Left lung (tissue), 10 donors: ENCODE data around the gene CHD3. TPM values are rescaled to one million over a fixed set of nuclear protein-coding genes. Genes with fewer than 3 reads are reported as not detected.
A peak's percentile ranks its signal among the peaks of the same experiment; 100 is the strongest.

Source experiments
- ATAC-seq: fragments of 200-7000 bp; cut with Tn5 transposase; one replicate; pipeline ENCODE4 v1.9.1; 2020; ENCODE audit warnings: moderate library complexity
- DNase-seq, 4 donors: peaks; one replicate each; pipeline ENCODE4 v3.0.0-alpha.2; 2013 to 2020
- H3K27ac ChIP-seq, 2 donors: fragments of 200-600 bp; sonication (generic) in 1 of 2; one replicate each; pipeline versions ENCODE4 v1.5.0 to v1.8.0; 2020 to 2021
- H3K27me3 ChIP-seq, 2 donors: fragments of 200-600 bp; sonication (generic) in 1 of 2; one replicate each; pipeline versions ENCODE4 v1.5.0 to v1.8.0; 2020 to 2021
- H3K36me3 ChIP-seq, 2 donors: fragments of 200-600 bp; sonication (generic) in 1 of 2; one replicate each; pipeline versions ENCODE4 v1.5.0 to v1.8.0; 2020 to 2021
- H3K4me1 ChIP-seq, 2 donors: fragments of 200-600 bp; one replicate each; pipeline ENCODE4 v1.8.0; 2021
- H3K4me3 ChIP-seq, 2 donors: fragments of 200-600 bp; sonication (generic) in 1 of 2; one replicate each; pipeline versions ENCODE4 v1.5.0 to v1.8.0; 2020 to 2021; ENCODE audit warnings: mild to moderate bottlenecking in 1 of 2
- H3K9me3 ChIP-seq, 2 donors: fragments of 200-600 bp; sonication (generic) in 1 of 2; one replicate each; pipeline versions ENCODE4 v1.5.0 to v1.8.0; 2020 to 2021
- intact Hi-C, 2 donors: fragments of 100-400 bp; cut with DNase I; formaldehyde crosslinking; loops; one replicate each; pipeline versions ENCODE4 v1.11.2 to v1.14.2; 2022
- polyA plus RNA-seq, 6 donors: library from polyadenylated mRNA; unstranded; fragments of 120-200 nt; gene quantifications; one replicate each; pipeline ENCODE4 v1.2.1, GENCODE V29; 2013; ENCODE audit not compliant: insufficient read length in 6 of 6
- total RNA-seq, 2 donors: library from RNA; stranded (reverse); fragmentation: NEBNext Ultra II Directional; extraction: Animal tissue kit (Norgen Biotek cat#: 25700); gene quantifications; one replicate each; pipeline ENCODE4 v1.2.1, GENCODE V29; 2021
- TF ChIP-seq, protein P1 (sequence below), 2 donors: fragments of 200-600 bp; sonication (generic) in 1 of 2; IDR thresholded peaks; one replicate each; pipeline versions ENCODE4 v1.5.0 to v1.8.0; 2021; ENCODE audit warnings: antibody characterized with exemption in 2 of 2
- donor health status: DM: no; HTN: yes; CAD: no.
- donor health status: DM: no; HTN: no; CAD: no.

CHD3 gene
- total and polyA plus RNA-seq, 8 donors = 95.3 to 222 (median 202) TPM

DNA sequence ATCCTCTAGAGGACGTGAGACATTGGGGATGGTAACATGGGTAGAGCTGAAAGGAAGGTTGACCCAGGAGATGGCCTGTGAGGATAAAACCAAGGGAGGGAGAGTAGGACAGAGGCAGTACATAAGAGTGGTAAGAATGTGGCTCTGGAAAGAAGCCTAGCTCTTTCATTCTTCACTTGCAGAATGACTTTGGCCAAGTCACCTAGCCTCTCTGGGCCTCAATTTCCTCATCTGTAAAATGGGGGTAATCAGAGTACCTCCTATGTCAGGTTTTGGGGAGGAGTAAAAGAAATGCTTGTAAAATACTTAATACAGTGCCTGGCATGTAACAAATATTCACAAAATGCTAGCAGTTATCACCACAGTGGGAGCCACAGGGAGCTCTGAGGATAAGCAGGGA is 47.7 kb upstream of the CHD3 start:
- no peaks in the 10 kb centered on the region for H3K27me3 ChIP-seq
- no peaks in the 10 kb centered on the region for H3K9me3 ChIP-seq
- ATAC-seq (no peak), DNase-seq (no peak)
- TF ChIP-seq, protein P1, sequence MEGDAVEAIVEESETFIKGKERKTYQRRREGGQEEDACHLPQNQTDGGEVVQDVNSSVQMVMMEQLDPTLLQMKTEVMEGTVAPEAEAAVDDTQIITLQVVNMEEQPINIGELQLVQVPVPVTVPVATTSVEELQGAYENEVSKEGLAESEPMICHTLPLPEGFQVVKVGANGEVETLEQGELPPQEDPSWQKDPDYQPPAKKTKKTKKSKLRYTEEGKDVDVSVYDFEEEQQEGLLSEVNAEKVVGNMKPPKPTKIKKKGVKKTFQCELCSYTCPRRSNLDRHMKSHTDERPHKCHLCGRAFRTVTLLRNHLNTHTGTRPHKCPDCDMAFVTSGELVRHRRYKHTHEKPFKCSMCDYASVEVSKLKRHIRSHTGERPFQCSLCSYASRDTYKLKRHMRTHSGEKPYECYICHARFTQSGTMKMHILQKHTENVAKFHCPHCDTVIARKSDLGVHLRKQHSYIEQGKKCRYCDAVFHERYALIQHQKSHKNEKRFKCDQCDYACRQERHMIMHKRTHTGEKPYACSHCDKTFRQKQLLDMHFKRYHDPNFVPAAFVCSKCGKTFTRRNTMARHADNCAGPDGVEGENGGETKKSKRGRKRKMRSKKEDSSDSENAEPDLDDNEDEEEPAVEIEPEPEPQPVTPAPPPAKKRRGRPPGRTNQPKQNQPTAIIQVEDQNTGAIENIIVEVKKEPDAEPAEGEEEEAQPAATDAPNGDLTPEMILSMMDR (IDR thresholded peaks at IDR 0.05) = no peak
- H3K4me1 ChIP-seq = peaks cover 35 to 61% of the 10 kb centered on the region in 2 donors
- intact Hi-C loops = no loop called here
- H3K27ac ChIP-seq = peak overlapping the region; percentile 99 to 100
- H3K36me3 ChIP-seq = peaks cover 0 to 10% of the 10 kb centered on the region in 2 donors
- H3K4me3 ChIP-seq = peak overlapping the region; percentile 63 to 82

DNA sequence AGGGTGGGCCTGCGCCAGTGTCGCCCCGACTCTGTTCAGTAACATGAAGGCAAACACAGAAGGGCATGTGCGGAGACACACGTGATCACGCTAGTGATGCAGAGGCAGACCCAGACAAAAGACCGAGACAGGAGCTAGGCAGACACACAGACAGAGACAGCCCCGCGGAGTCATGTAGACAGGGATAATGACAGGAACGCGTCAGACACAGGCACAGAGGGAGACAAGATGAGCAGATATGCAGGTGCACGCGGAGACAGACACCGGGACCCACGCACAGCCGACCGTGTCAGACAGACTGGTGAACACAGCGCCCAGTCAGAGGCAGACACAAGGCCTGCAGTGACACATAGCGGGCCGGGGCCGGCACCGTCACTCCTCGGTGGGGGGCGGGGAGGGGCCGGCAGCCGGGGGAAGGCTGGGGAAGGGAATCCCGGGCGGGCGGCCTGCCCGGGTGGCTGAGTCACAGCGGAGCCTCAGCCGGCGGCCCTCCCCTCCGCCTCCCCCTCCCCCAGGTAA is 47.1 kb upstream of the CHD3 start:
- Histone ChIP-seq H3K36me3 (peaks cover 0 to 16% of the 10 kb centered on the region in 2 donors), H3K4me1 (peaks cover 35 to 62% of the 10 kb centered on the region in 2 donors), H3K27me3 (no peaks in the 10 kb centered on the region), H3K4me3 (peak overlapping the region; percentile 63 to 82), H3K9me3 (no peaks in the 10 kb centered on the region), H3K27ac (peak overlapping the region; percentile 99 to 100)
- intact Hi-C loops = no loop called here
- TF ChIP-seq, protein P1 (IDR thresholded peaks at IDR 0.05) = no peak
- ATAC-seq (peak; percentile 52), DNase-seq (peak in 3 of 4 donors; percentile 84 to 97 (median 92))

DNA sequence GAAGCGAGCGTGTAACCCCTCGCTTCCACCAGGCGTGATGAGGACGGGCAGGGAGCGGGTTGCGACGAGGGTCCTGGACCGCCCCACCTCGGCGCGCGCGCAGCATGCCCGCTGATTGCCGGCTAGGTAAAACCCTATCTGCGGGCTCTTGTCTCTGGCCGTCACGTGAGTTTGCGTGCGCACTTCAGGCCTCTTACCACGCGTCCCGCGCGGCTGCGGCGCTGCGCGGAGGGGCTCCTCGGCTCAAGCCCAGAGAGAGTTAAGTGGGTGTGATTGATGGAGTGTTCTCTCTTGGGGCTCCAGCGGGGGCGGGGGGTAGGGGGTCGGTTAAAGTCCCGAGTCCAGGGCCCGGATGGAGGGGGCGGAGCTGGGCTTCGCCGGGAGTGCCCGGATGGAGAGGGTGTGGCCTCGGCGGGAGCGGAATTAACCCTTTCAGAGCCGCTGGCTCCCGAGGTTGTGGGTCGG is 46.6 kb upstream of the CHD3 start:
- TF ChIP-seq, protein P1 (IDR thresholded peaks at IDR 0.05) = no peak
- intact Hi-C loops = no loop called here
- H3K4me1 ChIP-seq = peaks cover 35 to 59% of the 10 kb centered on the region in 2 donors

GRCh38 chr17:7842380-7843256 is 46.0 kb upstream of the CHD3 start:
- H3K36me3 ChIP-seq = peaks cover 0 to 26% of the 10 kb centered on the region in 2 donors

More for the DNA sequence above, 46.6 kb upstream of the CHD3 start:
- DNase-seq (peak; percentile 91 to 94 (median 93)), ATAC-seq (peak; percentile 65)
- no peaks in the 10 kb centered on the region for H3K27me3 ChIP-seq
- H3K4me3 ChIP-seq = peak overlapping the region; percentile 63 to 82
- H3K27ac ChIP-seq = peak overlapping the region; percentile 99 to 100
- peaks cover 0 to 20% of the 10 kb centered on the region in 2 donors for H3K36me3 ChIP-seq
- no peaks in the 10 kb centered on the region for H3K9me3 ChIP-seq

More at GRCh38 chr17:7842380-7843256, 46.0 kb upstream of the CHD3 start:
- Histone ChIP-seq H3K9me3 (no peaks in the 10 kb centered on the region), H3K27me3 (no peaks in the 10 kb centered on the region), H3K4me1 (peaks cover 28 to 58% of the 10 kb centered on the region in 2 donors), H3K27ac (peak overlapping the region; percentile 99 to 100), H3K4me3 (peak overlapping the region; percentile 63 to 82)
- TF ChIP-seq, protein P1 (IDR thresholded peaks at IDR 0.05) = peak in 1 of 2 donors; percentile 9
- ATAC-seq (peak; percentile 28), DNase-seq (peak; percentile 54 to 94 (median 82))
- intact Hi-C loops = no loop called here
